IMR-90 (cell line): ENCODE results near the gene COPZ2. TPM values are rescaled to one million over a fixed set of nuclear protein-coding genes. Genes with fewer than 3 reads are reported as not detected.

Source experiments
- ATAC-seq: fragments of 200-7000 bp; cut with Tn5 transposase; 2 replicates; pipeline ENCODE4 v1.9.1; 2020; ENCODE audit warnings: low read depth, mild to moderate bottlenecking, moderate library complexity
- BruUV-seq: library from RNA; stranded (reverse); fragments of 400-500 nt; replicated peaks from 2 replicates; lab custom pipeline; 2021; lab: Mats Ljungman, UMichigan
- CTCF ChIA-PET: fragments of 300-600 bp; formaldehyde crosslinking; extraction: SDS; loops from one replicate; lab custom pipeline; 2021; ENCODE audit warnings: antibody characterized with exemption; lab: Yijun Ruan, JAX
- POLR2A ChIA-PET: fragments of 300-600 bp; sonication (Branson Sonifier 250); formaldehyde crosslinking; loops from one replicate; lab custom pipeline; 2022; ENCODE audit warnings: antibody characterized with exemption; ENCODE audit not compliant: unreplicated experiment; lab: Charles Lee
- DNase-seq: peaks from one replicate; pipeline ENCODE4 v3.0.0; 2013
- H2AFZ ChIP-seq: replicated peaks from 2 replicates; pipeline ENCODE3; 2013; ENCODE audit warnings: low read length, mild to moderate bottlenecking; ENCODE audit not compliant: poor library complexity
- H2AK5ac ChIP-seq: 2 replicates; pipeline ENCODE4 v1.6.1; 2013; ENCODE audit warnings: low read depth, low read length, inconsistent platforms
- H2AK9ac ChIP-seq: replicated peaks from 2 replicates; pipeline ENCODE3; 2013; ENCODE audit warnings: mild to moderate bottlenecking, low read depth, low read length, moderate library complexity; ENCODE audit not compliant: poor library complexity
- H2BK120ac ChIP-seq: 2 replicates; pipeline ENCODE4 v1.6.1; 2013; ENCODE audit warnings: low read depth, low read length, inconsistent platforms
- H2BK15ac ChIP-seq: 3 replicates; pipeline ENCODE4 v1.6.1; 2013; ENCODE audit warnings: low read depth, low read length, inconsistent platforms
- H2BK20ac ChIP-seq: 2 replicates; pipeline ENCODE4 v1.6.1; 2013; ENCODE audit warnings: low read depth, mild to moderate bottlenecking, inconsistent platforms, low read length, moderate library complexity
- H2BK5ac ChIP-seq: 2 replicates; pipeline ENCODE4 v1.6.1; 2013; ENCODE audit warnings: mild to moderate bottlenecking, low read depth, low read length, inconsistent platforms; ENCODE audit not compliant: poor library complexity, severe bottlenecking
- H3K14ac ChIP-seq: replicated peaks from 2 replicates; pipeline ENCODE4 v1.6.1; 2013; ENCODE audit warnings: low read depth, low read length, inconsistent platforms
- H3K18ac ChIP-seq: 2 replicates; pipeline ENCODE4 v1.6.1; 2013; ENCODE audit warnings: low read depth, low read length, control low read depth
- H3K23ac ChIP-seq: 2 replicates; pipeline ENCODE4 v1.6.1; 2013; ENCODE audit warnings: low read depth, low read length, inconsistent platforms
- H3K27ac ChIP-seq: 2 replicates; pipeline ENCODE4 v1.5.1; 2013; ENCODE audit warnings: mild to moderate bottlenecking, control low read depth, low read length; ENCODE audit not compliant: insufficient read depth
- H3K27me3 ChIP-seq: 2 replicates; pipeline ENCODE4 v1.6.1; 2013; ENCODE audit warnings: low read length; ENCODE audit not compliant: control insufficient read depth, insufficient read depth
- H3K36me3 ChIP-seq: 2 replicates; pipeline ENCODE4 v1.6.1; 2013; ENCODE audit warnings: low read length, mixed read lengths; ENCODE audit not compliant: control insufficient read depth, insufficient read depth
- H3K4ac ChIP-seq: 2 replicates; pipeline ENCODE4 v1.6.1; 2013; ENCODE audit warnings: low read depth, low read length, inconsistent platforms
- H3K4me1 ChIP-seq: 2 replicates; pipeline ENCODE4 v1.6.1; 2013; ENCODE audit warnings: low read length, mixed read lengths; ENCODE audit not compliant: control insufficient read depth, insufficient read depth
- H3K4me2 ChIP-seq: 2 replicates; pipeline ENCODE4 v1.6.1; 2013; ENCODE audit warnings: low read depth, mild to moderate bottlenecking, control low read depth, low read length, moderate library complexity
- H3K4me3 ChIP-seq: 2 replicates; pipeline ENCODE4 v1.5.1; 2013; ENCODE audit warnings: low read depth, mild to moderate bottlenecking, control low read depth, low read length, moderate library complexity; ENCODE audit not compliant: insufficient read depth
- H3K56ac ChIP-seq: 2 replicates; pipeline ENCODE4 v1.6.1; 2013; ENCODE audit warnings: low read length, inconsistent platforms; ENCODE audit not compliant: insufficient read depth; ENCODE audit errors: extremely low read depth
- H3K79me1 ChIP-seq, 2 experiments: 2 replicates each; pipeline ENCODE4 v1.6.1; 2013; ENCODE audit warnings: low read length in 2 of 2, inconsistent platforms in 1 of 2, low read depth in 1 of 2
- H3K9ac ChIP-seq: 2 replicates; pipeline ENCODE4 v1.6.1; 2013; ENCODE audit warnings: low read depth, low read length, control low read depth
- H3K9me1 ChIP-seq: 2 replicates; pipeline ENCODE4 v1.6.1; 2013; ENCODE audit warnings: low read length, inconsistent platforms; ENCODE audit not compliant: insufficient read depth
- H3K9me3 ChIP-seq: 2 replicates; pipeline ENCODE4 v1.6.1; 2013; ENCODE audit warnings: low read length; ENCODE audit not compliant: control insufficient read depth, insufficient read depth
- H4K20me1 ChIP-seq: 2 replicates; pipeline ENCODE4 v1.6.1; 2013; ENCODE audit warnings: low read length, inconsistent platforms; ENCODE audit not compliant: insufficient read depth
- H4K5ac ChIP-seq: 2 replicates; pipeline ENCODE4 v1.6.1; 2013; ENCODE audit warnings: mild to moderate bottlenecking, low read depth, low read length, control low read depth
- H4K8ac ChIP-seq, 2 experiments: 2 replicates each; pipeline ENCODE4 v1.6.1; 2013; ENCODE audit warnings: low read depth in 2 of 2, low read length in 2 of 2, control low read depth in 1 of 2, inconsistent platforms in 1 of 2
- H4K91ac ChIP-seq: 2 replicates; pipeline ENCODE4 v1.6.1; 2013; ENCODE audit warnings: low read depth, low read length, inconsistent platforms; ENCODE audit not compliant: insufficient read depth
- CHD1 ChIP-seq: IDR thresholded peaks from 2 replicates; pipeline ENCODE4 v1.6.1; 2012; ENCODE audit warnings: low read depth, low read length, improper control_type of control experiment
- FOS ChIP-seq: fragments of 150-350 bp; IDR thresholded peaks from 2 replicates; pipeline ENCODE4 v1.6.1; 2016; ENCODE audit warnings: low read depth, low read length
- MAFK ChIP-seq: IDR thresholded peaks from 2 replicates; pipeline ENCODE4 v1.6.1; 2012; ENCODE audit warnings: low read depth, low read length, improper control_type of control experiment
- MXI1 ChIP-seq: IDR thresholded peaks from 2 replicates; pipeline ENCODE4 v1.6.1; 2012; ENCODE audit warnings: low read depth, mild to moderate bottlenecking, low read length, moderate library complexity, borderline replicate concordance
- RAD21 ChIP-seq: IDR thresholded peaks from 2 replicates; pipeline ENCODE4 v1.6.1; 2012; ENCODE audit warnings: low read length, improper control_type of control experiment
- RCOR1 ChIP-seq: IDR thresholded peaks from 2 replicates; pipeline ENCODE4 v1.6.1; 2012; ENCODE audit warnings: mild to moderate bottlenecking, low read length, improper control_type of control experiment; ENCODE audit not compliant: insufficient replicate concordance
- RFX5 ChIP-seq: IDR thresholded peaks from 2 replicates; pipeline ENCODE4 v1.8.0; 2012; ENCODE audit warnings: low read depth, mild to moderate bottlenecking, low read length, moderate library complexity
- SMC3 ChIP-seq: fragments of 150-350 bp; IDR thresholded peaks from 2 replicates; pipeline ENCODE4 v1.6.1; 2016; ENCODE audit warnings: low read depth, mild to moderate bottlenecking, antibody characterized with exemption, low read length, moderate library complexity
- WGBS, 2 experiments: methylation state at CpG; one replicate each; pipeline versions ENCODE4 v1.1.5 to v1.1.7; 2013; ENCODE audit warnings: missing lambda C conversion rate in 2 of 2; ENCODE audit not compliant: insufficient read length in 1 of 2; ENCODE audit errors: extremely low coverage in 2 of 2; 5-methylcytosine and 5-hydroxymethylcytosine counted together
- dilution Hi-C: fragments of 300-500 bp; cut with HindIII; formaldehyde crosslinking; loops from one replicate; pipeline ENCODE4 v1.14.3; 2018; ENCODE audit warnings: low sequenced_read_pairs; ENCODE audit not compliant: unreplicated experiment
- in situ Hi-C: fragments of 300-500 bp; cut with MboI; formaldehyde crosslinking; loops from 3 replicates; pipeline ENCODE4 v1.14.3; 2019; ENCODE audit warnings: low sequenced_read_pairs, inconsistent platforms, mixed read lengths
- intact Hi-C: fragments of 100-400 bp; cut with micrococcal nuclease; formaldehyde crosslinking; loops from 2 replicates; pipeline ENCODE4 v1.10.0; 2022
- polyA plus RNA-seq, 3 experiments: library from polyadenylated mRNA; depleted of rRNA; stranded (reverse); fragments of >200 nt; gene quantifications; 2 replicates each; pipeline ENCODE4 v1.2.3, GENCODE V29; 2012; ENCODE audit warnings: low replicate concordance in 1 of 3
- total RNA-seq: library from RNA; depleted of rRNA; stranded (reverse); fragments of >200 nt; gene quantifications from 2 replicates; pipeline ENCODE4 v1.2.3, GENCODE V29; 2012
- TF ChIP-seq, protein P1 (sequence below): conservative IDR thresholded peaks from 2 replicates; pipeline ENCODE4 v1.5.1; 2012; ENCODE audit warnings: mild to moderate bottlenecking, low read depth, low read length, improper control_type of control experiment
- TF ChIP-seq, protein P2 (sequence below): fragments of 150-350 bp; IDR thresholded peaks from 2 replicates; pipeline ENCODE4 v1.6.1; 2016; ENCODE audit warnings: low read depth, mild to moderate bottlenecking, low read length, moderate library complexity, borderline replicate concordance
- TF ChIP-seq, protein P3 (sequence below): fragments of 150-350 bp; IDR thresholded peaks from 2 replicates; pipeline ENCODE4 v1.6.1; 2017; ENCODE audit warnings: mild to moderate bottlenecking, antibody characterized with exemption, low read length, low read depth

COPZ2 gene
- total and polyA plus RNA-seq, 2 of the 4 experiments (the other 2 are of a cell fraction): 41.0 to 86.1 TPM

DNA sequence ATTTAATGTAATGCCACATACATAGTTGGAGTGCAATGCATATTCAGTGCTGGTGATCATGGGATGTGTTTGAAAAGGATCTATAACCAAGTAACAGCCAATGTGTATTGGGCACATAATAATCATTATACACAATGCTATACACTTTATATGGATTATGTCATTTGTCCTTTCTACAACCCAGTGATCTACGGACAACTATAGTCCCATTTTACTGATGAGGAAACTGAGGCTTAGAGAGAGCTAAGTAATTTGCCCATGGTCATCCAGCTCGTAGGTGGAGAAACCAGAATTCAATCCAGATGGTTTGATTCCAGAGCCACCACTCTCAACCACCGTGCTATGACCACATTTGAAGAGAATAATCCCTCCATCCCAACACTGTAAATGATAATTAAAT is 27.4 kb downstream of the COPZ2 start:
- no peak overlapping the region for H4K8ac ChIP-seq
- TF ChIP-seq MXI1: no peak
- TF ChIP-seq, protein P1, sequence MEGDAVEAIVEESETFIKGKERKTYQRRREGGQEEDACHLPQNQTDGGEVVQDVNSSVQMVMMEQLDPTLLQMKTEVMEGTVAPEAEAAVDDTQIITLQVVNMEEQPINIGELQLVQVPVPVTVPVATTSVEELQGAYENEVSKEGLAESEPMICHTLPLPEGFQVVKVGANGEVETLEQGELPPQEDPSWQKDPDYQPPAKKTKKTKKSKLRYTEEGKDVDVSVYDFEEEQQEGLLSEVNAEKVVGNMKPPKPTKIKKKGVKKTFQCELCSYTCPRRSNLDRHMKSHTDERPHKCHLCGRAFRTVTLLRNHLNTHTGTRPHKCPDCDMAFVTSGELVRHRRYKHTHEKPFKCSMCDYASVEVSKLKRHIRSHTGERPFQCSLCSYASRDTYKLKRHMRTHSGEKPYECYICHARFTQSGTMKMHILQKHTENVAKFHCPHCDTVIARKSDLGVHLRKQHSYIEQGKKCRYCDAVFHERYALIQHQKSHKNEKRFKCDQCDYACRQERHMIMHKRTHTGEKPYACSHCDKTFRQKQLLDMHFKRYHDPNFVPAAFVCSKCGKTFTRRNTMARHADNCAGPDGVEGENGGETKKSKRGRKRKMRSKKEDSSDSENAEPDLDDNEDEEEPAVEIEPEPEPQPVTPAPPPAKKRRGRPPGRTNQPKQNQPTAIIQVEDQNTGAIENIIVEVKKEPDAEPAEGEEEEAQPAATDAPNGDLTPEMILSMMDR: no peak
- no peak for TF ChIP-seq SMC3
- TF ChIP-seq CHD1: no peak
- no peak for TF ChIP-seq RFX5
- TF ChIP-seq, protein P2, sequence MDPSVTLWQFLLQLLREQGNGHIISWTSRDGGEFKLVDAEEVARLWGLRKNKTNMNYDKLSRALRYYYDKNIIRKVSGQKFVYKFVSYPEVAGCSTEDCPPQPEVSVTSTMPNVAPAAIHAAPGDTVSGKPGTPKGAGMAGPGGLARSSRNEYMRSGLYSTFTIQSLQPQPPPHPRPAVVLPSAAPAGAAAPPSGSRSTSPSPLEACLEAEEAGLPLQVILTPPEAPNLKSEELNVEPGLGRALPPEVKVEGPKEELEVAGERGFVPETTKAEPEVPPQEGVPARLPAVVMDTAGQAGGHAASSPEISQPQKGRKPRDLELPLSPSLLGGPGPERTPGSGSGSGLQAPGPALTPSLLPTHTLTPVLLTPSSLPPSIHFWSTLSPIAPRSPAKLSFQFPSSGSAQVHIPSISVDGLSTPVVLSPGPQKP: no peak
- TF ChIP-seq RAD21: no peak
- TF ChIP-seq FOS: no peak
- TF ChIP-seq MAFK: no peak
- no peak for TF ChIP-seq RCOR1
- TF ChIP-seq, protein P3, sequence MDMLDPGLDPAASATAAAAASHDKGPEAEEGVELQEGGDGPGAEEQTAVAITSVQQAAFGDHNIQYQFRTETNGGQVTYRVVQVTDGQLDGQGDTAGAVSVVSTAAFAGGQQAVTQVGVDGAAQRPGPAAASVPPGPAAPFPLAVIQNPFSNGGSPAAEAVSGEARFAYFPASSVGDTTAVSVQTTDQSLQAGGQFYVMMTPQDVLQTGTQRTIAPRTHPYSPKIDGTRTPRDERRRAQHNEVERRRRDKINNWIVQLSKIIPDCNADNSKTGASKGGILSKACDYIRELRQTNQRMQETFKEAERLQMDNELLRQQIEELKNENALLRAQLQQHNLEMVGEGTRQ: no peak
- no peak overlapping the region for H4K91ac ChIP-seq
- no peak overlapping the region for H3K4ac ChIP-seq
- no peak overlapping the region for H4K5ac ChIP-seq
- no peak overlapping the region for H3K56ac ChIP-seq
- H3K4me2 ChIP-seq: no peak overlapping the region
- H3K23ac ChIP-seq: no peak overlapping the region
- H2BK5ac ChIP-seq: no peak overlapping the region
- no peaks in the 10 kb centered on the region for H3K36me3 ChIP-seq
- no peak overlapping the region for H2BK120ac ChIP-seq
- H2BK20ac ChIP-seq: no peak overlapping the region
- no peak overlapping the region for H3K14ac ChIP-seq
- H2AFZ ChIP-seq: no peak overlapping the region
- no peak overlapping the region for H2BK15ac ChIP-seq
- peaks cover 2% of the 10 kb centered on the region for H3K9me1 ChIP-seq
- no peaks in the 10 kb centered on the region for H4K20me1 ChIP-seq
- CTCF ChIA-PET: interaction anchor here (0.6 to 1.3 kb wide), 4 partner anchors 31 to 257 kb away, joined by 3 to 4 read pairs (median 4); partner anchors contain the start of genes CDK5RAP3 and PNPO
- peaks cover 13% of the 10 kb centered on the region for H3K27me3 ChIP-seq
- WGBS, 2 experiments: no CpG with 5 or more reads among the region's 3 CpGs
- in situ Hi-C loops (no loop called here), intact Hi-C loops (no loop called here), dilution Hi-C loops (no loop called here)
- H3K9me3 ChIP-seq: no peaks in the 10 kb centered on the region
- H2AK5ac ChIP-seq: no peak overlapping the region
- H3K4me1 ChIP-seq: peaks cover 2% of the 10 kb centered on the region; the same call in 1 of the 2 replicates
- ATAC-seq (no peak), DNase-seq (no peak)
- H3K9ac ChIP-seq: no peak overlapping the region
- no peak overlapping the region for H3K4me3 ChIP-seq
- H3K18ac ChIP-seq: no peak overlapping the region
- no TSS peak for BruUV-seq
- H3K27ac ChIP-seq: no peak overlapping the region
- POLR2A ChIA-PET: no interaction called here
- H2AK9ac ChIP-seq: no peak overlapping the region
- no peaks in the 10 kb centered on the region for H3K79me1 ChIP-seq
